ENCODE results near the gene BPIFA1.

DNA sequence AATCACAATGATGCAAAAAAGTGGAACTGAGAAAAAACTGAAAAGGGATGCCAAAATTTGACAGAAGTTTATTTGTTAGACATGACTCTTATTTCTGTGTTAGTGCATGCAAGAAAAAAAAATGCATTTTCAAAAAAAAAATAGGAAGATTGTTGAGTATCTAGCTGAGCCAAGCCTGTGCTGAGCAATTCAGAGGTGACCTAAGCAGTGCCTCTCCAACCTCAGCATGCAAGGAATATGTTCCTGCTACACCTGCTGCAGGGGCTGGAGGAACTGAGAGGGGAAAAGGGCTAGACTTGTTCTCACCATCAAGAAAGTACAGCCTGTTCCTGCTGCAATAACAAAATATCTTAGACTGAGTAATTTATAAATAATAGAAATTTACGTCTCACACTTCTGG lies 43.8 kb upstream of the BPIFA1 start:
- no peak for TF ChIP-seq POLR2A (IDR thresholded peaks at IDR 0.05)
- TF ChIP-seq, protein P1, sequence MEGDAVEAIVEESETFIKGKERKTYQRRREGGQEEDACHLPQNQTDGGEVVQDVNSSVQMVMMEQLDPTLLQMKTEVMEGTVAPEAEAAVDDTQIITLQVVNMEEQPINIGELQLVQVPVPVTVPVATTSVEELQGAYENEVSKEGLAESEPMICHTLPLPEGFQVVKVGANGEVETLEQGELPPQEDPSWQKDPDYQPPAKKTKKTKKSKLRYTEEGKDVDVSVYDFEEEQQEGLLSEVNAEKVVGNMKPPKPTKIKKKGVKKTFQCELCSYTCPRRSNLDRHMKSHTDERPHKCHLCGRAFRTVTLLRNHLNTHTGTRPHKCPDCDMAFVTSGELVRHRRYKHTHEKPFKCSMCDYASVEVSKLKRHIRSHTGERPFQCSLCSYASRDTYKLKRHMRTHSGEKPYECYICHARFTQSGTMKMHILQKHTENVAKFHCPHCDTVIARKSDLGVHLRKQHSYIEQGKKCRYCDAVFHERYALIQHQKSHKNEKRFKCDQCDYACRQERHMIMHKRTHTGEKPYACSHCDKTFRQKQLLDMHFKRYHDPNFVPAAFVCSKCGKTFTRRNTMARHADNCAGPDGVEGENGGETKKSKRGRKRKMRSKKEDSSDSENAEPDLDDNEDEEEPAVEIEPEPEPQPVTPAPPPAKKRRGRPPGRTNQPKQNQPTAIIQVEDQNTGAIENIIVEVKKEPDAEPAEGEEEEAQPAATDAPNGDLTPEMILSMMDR (IDR thresholded peaks at IDR 0.05): no peak

Measured in ovary (tissue), 3 donors.